DMS153 treated with DMSO at 0.1 percent for 48 hours (cell line): ENCODE measurements around the gene EPHB6.

Source experiments
- DNase-seq: peaks from one replicate; lab custom pipeline; 2025; ENCODE audit not compliant: unreplicated experiment; lab: John Stamatoyannopoulos, UW

The EPHB6 gene

GRCh38 chr7:142863891-142864685 lies 9.2 kb downstream of the EPHB6 start:
- DNase-seq = no peak

GRCh38 chr7:142864980-142865747 lies 10.3 kb downstream of the EPHB6 start:
- no peak for DNase-seq

- DNase-seq = no peak
These were observed 10.9 kb downstream of the EPHB6 start for GRCh38 chr7:142865766-142866165.

GRCh38 chr7:142866361-142867096 lies 11.7 kb downstream of the EPHB6 start:
- DNase-seq = peak; percentile 2

GRCh38 chr7:142867097-142867378 lies 12.2 kb downstream of the EPHB6 start:
- DNase-seq = no peak

- DNase-seq = no peak
These were observed 12.7 kb downstream of the EPHB6 start for GRCh38 chr7:142867398-142868187.

- DNase-seq = no peak
These were observed 13.5 kb downstream of the EPHB6 start for GRCh38 chr7:142868188-142868985.

- no peak for DNase-seq
These were observed 14.1 kb downstream of the EPHB6 start for GRCh38 chr7:142868986-142869415.

- no peak for DNase-seq
These were observed 14.6 kb downstream of the EPHB6 start for GRCh38 chr7:142869434-142869833.

GRCh38 chr7:142870147-142870559 lies 15.3 kb downstream of the EPHB6 start:
- no peak for DNase-seq

GRCh38 chr7:142870566-142871259 lies 15.8 kb downstream of the EPHB6 start:
- DNase-seq = no peak

GRCh38 chr7:142871260-142872105 lies 16.6 kb downstream of the EPHB6 start:
- no peak for DNase-seq

GRCh38 chr7:142872106-142872675 lies 17.3 kb downstream of the EPHB6 start:
- no peak for DNase-seq

- no peak for DNase-seq
These were observed 18.5 kb downstream of the EPHB6 start for GRCh38 chr7:142873281-142873784.

- no peak for DNase-seq
These were observed 19.0 kb downstream of the EPHB6 start for GRCh38 chr7:142873871-142874270.

GRCh38 chr7:142874409-142874808 lies 19.5 kb downstream of the EPHB6 start:
- DNase-seq = no peak

- DNase-seq = no peak
These were observed 20.0 kb downstream of the EPHB6 start for GRCh38 chr7:142874837-142875236.

- no peak for DNase-seq
These were observed 20.6 kb downstream of the EPHB6 start for GRCh38 chr7:142875456-142875855.
